KOPT-K1 (cell line): ENCODE data around the gene SERPIND1.

Experiments
- H3K27ac ChIP-seq: fragments of 200-600 bp; sonication (generic); 2 replicates; pipeline ENCODE4 v1.5.1; 2016; ENCODE audit warnings: antibody characterized with exemption, mild to moderate bottlenecking, low read depth, low read length; ENCODE audit not compliant: poor library complexity, severe bottlenecking
- H3K36me3 ChIP-seq: fragments of 200-600 bp; sonication (generic); 2 replicates; pipeline ENCODE4 v1.5.1; 2017; ENCODE audit warnings: antibody characterized with exemption, mild to moderate bottlenecking, low read length, moderate library complexity; ENCODE audit not compliant: insufficient read depth
- H3K9me3 ChIP-seq: fragments of 200-600 bp; sonication (generic); 2 replicates; pipeline ENCODE4 v1.5.1; 2017; ENCODE audit warnings: antibody characterized with exemption, low read length, mild to moderate bottlenecking; ENCODE audit not compliant: insufficient read depth, poor library complexity, severe bottlenecking

The SERPIND1 gene

DNA sequence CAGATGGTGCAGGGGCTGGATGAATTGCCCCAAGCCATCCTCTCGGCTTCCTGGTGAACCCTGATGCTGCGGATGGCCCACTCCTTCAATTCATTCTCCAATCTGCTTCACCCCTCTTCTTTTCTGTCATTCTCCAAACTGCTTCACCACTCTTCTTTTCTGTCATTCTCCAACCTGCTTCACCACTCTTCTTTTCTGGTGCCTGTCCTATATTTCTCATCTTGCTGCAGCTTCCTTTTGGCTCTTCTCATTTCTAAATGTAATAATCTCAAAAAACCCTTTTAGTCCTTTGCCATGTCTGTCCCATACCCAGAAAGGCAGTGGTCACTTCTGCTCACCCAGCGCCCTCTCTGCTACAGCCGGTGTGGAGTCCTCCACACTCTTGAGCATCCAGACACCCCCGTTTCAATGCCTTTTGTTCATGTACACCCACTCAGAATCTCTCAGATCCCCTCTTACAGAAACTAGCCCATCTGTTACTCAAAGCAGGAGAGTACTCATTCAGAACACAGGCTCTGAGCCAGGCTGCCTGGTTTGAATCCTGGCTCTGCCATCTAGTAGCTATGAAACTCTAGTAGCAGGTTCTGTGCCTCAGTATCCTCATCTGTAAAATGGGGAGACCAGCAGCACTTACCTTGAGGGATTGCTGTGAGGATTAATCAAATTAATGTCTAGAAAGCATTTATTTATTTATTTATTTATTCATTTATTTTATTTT is 14.9 kb downstream of the SERPIND1 start:
- H3K9me3 ChIP-seq = no peaks in the 10 kb centered on the region
- H3K36me3 ChIP-seq = peaks cover 90% of the 10 kb centered on the region
- H3K27ac ChIP-seq = no peak overlapping the region

DNA sequence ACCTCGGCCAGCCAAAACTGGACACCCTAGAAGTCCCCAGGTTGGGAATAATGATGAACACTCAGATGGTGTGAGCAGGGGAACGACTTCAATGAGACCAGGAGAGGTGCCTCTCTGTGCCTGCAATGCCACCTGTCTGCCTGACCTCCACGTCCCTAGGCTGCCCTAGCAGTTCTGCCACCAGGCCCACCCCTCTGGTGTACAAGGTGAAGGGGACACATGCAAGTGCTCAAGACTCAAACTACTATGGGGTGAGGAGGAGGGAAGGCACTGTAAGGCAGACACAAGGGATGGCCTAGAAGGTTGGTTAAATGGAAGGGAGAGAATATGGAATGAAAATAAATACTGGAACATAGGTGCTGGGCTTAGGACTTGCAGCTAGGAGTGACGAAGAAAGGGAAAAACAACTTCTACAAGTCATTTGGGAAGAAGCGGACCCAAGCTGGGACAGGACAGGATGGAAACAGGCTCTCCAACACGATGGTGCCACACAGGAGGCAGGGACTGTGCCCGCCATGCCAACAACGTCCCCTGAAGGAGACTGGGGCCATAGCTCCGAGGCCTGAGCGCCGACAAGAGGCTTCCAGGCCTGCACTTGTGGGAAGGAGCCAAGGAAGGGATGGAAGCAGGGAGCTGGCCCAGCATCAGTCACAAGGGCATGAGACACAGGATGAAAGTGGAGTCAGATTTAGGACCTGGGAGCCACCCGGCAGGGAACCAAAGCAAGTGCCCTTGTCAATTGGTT is 18.5 kb downstream of the SERPIND1 start:
- H3K9me3 ChIP-seq = no peaks in the 10 kb centered on the region
- no peak overlapping the region for H3K27ac ChIP-seq
- peaks cover 93% of the 10 kb centered on the region for H3K36me3 ChIP-seq

DNA sequence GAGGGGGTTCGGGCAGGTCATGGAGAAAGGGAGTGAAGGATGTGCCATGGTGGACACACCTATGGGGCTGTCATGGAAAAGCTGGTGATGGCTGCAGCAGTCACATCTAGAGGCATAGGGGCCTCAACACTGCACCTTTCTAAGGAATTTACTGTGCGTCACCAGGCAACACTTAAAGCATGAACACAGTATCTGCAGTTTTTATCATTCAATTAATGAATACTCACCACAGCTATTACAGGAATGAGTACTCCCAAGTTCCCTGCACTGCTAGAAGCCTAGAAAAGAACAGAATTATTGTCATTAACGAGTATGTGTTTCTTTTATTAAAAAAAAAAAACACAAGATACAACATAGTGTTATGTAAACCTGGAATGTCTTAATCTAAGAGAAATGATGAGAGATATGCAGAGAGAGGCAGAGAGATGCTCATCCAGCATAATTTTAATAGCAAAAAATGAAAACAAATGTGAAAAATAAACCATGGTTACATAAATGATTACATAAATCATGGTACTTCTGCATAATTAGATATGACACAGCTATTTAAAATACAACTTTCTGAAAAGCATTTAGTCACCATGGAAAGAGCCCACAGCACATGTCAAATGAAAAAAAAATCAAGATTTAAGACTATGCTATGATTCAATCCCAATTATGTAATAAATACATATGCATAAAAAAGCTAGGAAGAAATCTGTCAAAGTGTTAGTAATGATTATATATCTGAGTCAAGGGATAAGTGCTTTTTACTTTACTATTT is 19.2 kb downstream of the SERPIND1 start:
- H3K36me3 ChIP-seq = peaks cover 93% of the 10 kb centered on the region
- H3K9me3 ChIP-seq = no peaks in the 10 kb centered on the region
- H3K27ac ChIP-seq = no peak overlapping the region

DNA sequence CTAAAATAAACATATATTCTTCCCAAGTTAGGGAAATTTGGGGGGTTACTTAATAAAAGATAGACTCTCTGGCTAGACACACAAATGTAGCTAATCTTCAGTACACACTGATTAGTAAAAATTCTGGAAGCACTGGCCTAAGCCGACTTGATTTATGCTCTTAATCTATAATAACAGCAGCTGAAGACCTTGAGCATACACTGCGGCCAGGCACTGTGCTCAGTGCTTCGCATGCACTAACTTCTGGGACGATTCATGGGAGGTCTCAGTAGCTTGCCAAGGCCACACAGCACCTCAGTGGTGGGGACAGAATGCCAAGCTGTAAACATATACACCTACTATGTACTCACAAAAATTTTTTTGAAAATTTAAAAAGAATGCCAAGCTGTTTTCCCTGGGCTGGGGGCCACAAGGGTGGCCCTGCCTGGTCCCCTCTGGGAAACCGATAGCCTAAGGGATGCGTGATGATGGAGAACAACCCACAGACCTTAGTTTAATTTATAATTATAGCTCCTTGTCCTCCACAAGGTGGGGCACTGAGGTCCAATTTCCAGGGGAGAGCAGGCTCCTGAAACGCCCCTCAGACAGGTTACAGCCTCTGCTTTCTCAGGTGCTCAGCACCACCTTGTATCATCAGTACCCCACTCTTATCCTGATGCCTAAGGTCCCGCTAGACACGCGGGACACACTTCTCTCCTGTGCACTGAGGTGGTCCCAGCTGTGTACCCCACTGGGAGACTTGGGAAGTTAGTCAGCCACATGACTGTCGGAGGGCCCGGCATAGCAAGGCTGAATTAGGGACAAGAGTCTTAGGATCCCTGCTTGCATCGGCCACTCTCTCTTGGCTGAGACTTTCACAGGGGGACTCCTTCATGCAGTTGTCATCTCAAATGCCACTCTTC is 20.1 kb downstream of the SERPIND1 start:
- H3K9me3 ChIP-seq = no peaks in the 10 kb centered on the region
- no peak overlapping the region for H3K27ac ChIP-seq
- peaks cover 93% of the 10 kb centered on the region for H3K36me3 ChIP-seq

DNA sequence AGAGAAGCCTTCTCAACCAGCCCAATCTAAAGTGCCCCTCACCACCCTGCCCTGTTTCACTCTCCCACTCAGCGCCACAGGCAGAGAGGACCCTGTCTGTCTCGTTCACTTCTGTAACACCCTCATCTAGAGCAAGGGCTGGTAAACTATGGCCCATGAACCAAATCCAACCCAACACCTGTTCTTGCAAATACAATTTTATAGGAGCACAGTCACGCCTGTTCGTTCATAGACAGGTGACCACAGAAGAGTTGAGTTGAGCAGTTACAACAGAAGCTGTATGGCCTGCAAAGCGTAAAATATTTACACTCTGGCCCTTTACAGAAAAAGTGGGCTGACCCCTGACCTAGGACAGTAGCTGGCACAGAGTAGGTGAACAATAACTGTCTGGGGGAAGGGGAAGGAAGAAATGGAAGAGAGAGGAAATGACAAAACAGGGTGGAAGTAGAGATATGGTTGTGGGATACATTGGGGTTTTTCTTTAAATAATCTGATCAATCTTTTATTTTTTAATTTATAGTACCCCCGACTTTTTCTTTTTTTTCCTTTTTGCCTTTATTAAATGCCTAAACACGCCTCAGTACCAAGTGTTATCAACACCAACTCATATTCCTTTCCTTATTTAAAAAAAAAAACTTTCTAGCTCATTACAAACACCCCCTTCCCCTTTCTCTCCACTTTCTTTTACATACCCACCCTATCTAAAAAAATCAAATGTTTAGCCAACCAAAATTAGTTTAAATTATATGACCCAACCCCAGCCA is 20.9 kb downstream of the SERPIND1 start:
- H3K36me3 ChIP-seq = peaks cover 93% of the 10 kb centered on the region
- H3K9me3 ChIP-seq = no peaks in the 10 kb centered on the region
- no peak overlapping the region for H3K27ac ChIP-seq

DNA sequence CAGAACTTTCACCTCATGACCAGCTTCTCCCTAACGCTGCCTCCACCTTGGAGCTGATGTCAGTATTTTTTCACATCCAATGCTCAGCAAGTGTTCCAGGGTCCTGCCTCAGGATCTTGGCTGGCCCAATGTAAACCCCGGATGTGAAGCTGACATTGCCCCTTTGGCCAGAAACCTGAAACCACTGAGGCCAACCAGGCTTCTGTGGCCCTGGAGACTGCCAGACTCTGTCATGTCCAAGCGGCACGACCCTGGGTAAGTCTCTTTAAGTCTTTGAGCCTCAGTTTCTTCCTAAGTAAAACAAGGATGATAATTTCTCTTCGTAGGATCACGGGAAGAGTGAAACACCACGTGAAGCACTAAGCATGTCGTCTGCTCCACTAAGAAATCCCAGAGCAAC is 22.8 kb downstream of the SERPIND1 start:
- Histone ChIP-seq H3K9me3 (no peaks in the 10 kb centered on the region), H3K36me3 (peaks cover 92% of the 10 kb centered on the region), H3K27ac (no peak overlapping the region)

DNA sequence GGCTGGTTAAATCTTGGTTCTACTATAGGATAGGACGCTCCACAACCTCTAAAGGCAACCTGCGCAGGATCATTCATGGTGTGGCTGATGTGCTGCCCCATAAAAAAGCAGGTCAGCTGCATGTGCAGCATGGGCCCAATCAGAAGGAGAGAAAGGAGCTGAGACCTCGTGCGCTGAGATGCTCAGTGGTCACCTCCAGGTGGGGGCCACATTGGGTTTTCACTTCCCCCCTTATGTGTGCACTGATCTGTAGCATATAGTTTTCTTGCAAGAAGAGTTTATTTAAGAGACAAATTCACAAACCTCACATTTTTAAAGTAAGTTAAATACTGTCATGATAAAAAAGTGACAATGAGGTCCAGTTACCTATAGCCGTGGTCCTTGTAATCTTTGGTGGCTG is 24.3 kb downstream of the SERPIND1 start:
- H3K9me3 ChIP-seq = no peaks in the 10 kb centered on the region
- peaks cover 94% of the 10 kb centered on the region for H3K36me3 ChIP-seq
- no peak overlapping the region for H3K27ac ChIP-seq

DNA sequence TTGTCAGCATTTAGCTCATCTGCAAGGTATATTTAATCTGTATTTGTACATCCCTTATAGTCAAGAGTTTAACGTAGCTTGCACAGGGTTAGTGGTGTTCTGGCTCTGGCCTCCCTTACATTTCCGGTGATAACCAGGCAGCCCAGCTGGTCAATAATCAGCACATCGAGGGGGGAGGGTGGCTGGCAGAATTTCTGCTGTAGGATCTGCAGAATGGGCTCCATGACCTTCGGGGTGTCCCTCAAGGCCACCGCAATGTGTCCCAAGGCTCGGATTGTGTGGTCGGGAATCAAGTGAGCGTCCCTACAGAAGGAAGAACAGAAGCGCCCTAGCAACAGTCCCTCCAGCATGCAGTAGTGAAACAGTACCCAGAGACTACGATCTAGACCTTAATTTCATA is 25.1 kb downstream of the SERPIND1 start:
- Histone ChIP-seq H3K36me3 (peaks cover 94% of the 10 kb centered on the region), H3K9me3 (no peaks in the 10 kb centered on the region), H3K27ac (no peak overlapping the region)

DNA sequence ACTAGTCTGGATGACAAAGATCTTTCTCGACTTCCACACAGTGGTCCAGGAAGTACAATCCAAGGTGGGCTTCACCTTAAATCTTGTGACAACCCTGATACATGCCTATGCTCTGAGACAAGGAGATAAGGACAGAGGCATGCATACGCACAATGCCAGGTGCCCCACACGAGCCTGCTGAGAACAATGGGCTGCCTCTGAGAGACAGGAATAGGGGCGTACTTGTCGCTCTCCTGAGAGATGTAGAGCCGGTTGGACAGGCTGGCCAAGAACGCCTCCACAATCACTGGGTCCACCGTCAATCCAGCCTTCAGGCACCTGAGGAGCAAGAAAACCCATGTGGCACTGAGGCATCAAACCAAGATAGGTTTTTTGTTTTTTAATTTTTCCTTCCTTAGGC is 25.5 kb downstream of the SERPIND1 start:
- no peaks in the 10 kb centered on the region for H3K9me3 ChIP-seq
- H3K27ac ChIP-seq = no peak overlapping the region
- H3K36me3 ChIP-seq = peaks cover 94% of the 10 kb centered on the region

DNA sequence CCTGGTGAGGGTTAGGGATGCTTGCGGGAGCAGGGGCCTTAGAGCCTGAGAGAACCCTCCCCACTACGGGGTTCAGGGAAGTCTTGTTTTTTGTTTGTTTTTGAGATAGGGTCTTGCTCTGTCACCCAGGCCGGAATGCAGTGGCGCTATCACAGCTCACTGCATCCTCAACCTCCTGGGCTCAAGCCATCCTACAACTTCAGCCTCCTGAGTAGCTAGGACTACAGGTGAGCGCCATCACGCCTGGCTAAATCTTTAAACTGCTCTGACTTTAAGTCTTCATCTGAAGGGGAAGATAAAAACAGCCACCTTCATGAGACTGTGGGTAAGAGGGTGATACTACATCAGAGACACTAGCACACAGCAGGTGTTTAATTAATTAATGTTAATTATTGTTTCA is 28.5 kb downstream of the SERPIND1 start:
- Histone ChIP-seq H3K27ac (no peak overlapping the region), H3K36me3 (peaks cover 98% of the 10 kb centered on the region)

DNA sequence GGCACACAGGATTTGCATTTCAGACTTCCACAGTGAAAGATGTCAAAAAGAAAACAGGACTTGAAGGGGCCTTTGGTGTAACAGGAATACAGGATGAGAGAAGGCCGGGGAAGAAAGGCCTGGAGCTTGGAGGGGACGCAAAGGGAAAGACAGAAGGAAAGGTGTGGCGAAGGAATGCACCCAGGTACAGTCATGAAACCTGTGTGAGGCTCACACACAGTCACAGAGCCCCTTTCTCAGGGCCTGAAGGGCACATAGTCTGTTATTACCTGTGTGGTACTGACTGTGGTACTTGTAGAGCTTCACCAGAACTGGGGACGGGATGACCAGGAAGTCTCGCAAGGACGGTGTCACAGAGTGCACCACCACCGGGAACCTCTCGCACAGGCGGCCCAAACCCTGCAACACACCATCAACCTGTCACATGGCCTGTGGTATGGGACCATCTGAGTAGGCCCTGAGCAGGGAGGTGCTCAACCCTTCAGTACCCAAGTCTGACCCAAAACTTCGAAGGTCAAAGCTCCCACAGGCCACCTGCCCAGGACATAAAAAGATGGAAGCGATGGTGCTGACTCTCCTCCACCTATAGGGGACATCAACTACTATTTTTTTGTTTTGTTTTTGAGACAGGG is 29.1 kb downstream of the SERPIND1 start:
- Histone ChIP-seq H3K9me3 (no peaks in the 10 kb centered on the region), H3K36me3 (peaks cover 97% of the 10 kb centered on the region), H3K27ac (no peak overlapping the region)

More for the DNA sequence above, 28.5 kb downstream of the SERPIND1 start:
- no peaks in the 10 kb centered on the region for H3K9me3 ChIP-seq

DNA sequence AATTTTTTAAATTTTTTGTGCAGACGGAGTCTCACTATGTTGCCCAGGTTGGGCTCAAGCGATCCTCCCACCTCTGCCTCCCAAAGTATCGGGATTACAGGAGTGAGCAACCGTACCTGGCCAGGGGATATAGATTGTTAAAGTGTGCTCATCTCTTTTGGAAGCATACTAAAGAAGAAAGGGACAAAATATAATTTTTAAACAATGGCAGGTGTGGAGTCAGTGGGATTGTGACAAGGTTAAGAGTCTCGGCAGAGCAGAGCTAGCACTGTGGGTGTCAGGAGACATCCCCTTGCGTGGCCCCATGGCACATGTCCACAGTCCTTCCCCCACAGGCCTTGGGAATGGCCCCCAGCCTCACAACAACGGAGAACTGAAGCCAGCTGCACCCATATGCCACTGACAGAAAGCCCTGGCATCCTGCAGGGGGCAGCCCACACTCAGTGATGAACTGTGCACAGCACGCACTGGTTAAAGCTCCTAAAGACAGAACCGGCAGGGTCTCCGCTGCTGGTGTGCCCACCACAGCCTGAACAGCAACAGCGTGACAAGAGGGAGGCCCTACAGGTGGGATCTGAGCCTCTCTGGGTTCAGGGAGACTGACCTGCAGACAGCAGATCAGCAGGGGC is 29.9 kb downstream of the SERPIND1 start:
- no peak overlapping the region for H3K27ac ChIP-seq
- H3K9me3 ChIP-seq = no peaks in the 10 kb centered on the region
- peaks cover 96% of the 10 kb centered on the region for H3K36me3 ChIP-seq

DNA sequence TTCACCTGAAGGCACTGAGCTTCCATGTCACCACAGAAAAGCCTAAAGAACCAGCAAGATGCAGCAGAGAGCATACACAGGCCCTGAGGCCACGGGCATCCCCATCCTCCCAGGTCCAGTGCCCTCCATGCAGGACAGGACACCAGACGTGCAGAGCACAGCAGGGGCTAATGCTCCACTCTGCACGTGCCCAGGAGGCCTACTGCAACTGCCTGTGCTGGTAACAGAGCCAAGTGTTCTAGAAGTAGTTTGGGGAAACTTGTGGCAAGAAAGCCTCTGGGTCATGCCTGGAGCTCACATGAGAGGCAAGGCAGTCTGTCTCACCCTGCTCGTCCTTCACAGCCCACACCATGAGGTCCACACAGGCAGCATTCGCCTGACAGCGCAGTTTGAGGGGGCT is 30.7 kb downstream of the SERPIND1 start:
- Histone ChIP-seq H3K36me3 (peaks cover 96% of the 10 kb centered on the region), H3K27ac (no peak overlapping the region), H3K9me3 (no peaks in the 10 kb centered on the region)
